Measurements from ENCODE around the gene CYB5A.

CYB5A gene

DNA sequence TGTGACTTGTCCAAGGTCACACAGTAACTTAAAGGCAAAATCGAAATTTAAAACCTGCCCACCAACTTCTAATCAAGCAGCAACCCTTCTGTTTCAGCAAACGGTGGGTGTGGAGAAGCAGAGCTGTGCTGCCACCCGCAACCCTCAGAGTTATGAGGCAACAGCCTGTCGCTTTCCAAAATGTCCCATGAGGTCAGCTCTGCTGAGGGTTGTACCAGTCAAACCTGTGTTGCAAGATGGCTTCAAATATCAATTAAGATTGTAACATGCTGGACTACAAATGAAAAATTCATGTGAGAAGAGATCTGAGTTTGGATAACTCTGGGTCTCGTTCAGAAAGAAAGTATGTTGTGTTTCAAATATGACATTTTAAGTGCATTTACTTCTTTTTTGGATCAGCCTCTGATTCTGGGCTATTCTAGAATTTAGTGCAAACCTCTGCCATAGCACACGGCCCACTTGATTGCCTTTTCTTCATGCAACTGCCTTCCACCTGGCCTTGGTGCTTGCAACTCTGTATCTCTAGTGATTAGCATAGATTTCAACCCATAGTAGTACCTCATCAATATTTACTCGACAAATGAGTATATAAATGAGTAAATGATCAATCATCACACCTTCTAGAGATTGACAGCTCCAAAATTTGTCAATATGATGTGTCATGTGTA lies 74.2 kb downstream of the CYB5A start:
- H3K9me3 ChIP-seq = no peaks in the 10 kb centered on the region
- DNase-seq = no peak
- no peak for TF ChIP-seq CTCF (IDR thresholded peaks at IDR 0.05; ENCODE audit: low read depth, low read length)
- H3K36me3 ChIP-seq = no peaks in the 10 kb centered on the region
- no peaks in the 10 kb centered on the region for H3K27me3 ChIP-seq
- no peaks in the 10 kb centered on the region for H3K4me1 ChIP-seq
- no peak overlapping the region for H3K4me3 ChIP-seq (ENCODE audit: low read depth, low read length)

DNA sequence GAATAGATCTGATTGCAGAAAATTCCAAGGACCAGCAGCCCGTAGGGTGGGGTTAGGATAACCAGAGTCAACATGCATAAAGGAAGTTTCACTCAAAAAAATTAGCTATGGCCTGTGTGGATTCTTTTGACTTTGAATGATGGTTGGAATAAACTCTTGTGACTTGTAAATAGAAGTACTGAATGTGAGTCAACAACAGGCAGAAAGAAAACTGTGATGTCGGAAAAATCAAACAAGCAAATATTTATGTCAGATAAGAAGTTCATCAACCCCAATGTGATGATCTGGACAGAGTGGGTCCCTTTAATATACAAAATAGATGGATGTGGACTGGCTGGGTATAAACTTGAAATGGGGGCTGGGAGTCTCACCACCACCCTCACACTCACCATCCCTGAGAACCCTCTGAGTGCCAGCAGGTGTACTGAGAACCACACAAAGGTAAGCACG lies 75.1 kb downstream of the CYB5A start:
- no peak overlapping the region for H3K4me3 ChIP-seq (ENCODE audit: low read depth, low read length)
- no peaks in the 10 kb centered on the region for H3K36me3 ChIP-seq
- no peaks in the 10 kb centered on the region for H3K9me3 ChIP-seq
- H3K27me3 ChIP-seq = no peaks in the 10 kb centered on the region
- no peak for DNase-seq
- no peak for TF ChIP-seq CTCF (IDR thresholded peaks at IDR 0.05; ENCODE audit: low read depth, low read length)
- no peaks in the 10 kb centered on the region for H3K4me1 ChIP-seq

- no peak overlapping the region for H3K4me3 ChIP-seq (ENCODE audit: low read depth, low read length)
- H3K9me3 ChIP-seq = no peaks in the 10 kb centered on the region
- H3K36me3 ChIP-seq = no peaks in the 10 kb centered on the region
- TF ChIP-seq CTCF (IDR thresholded peaks at IDR 0.05; ENCODE audit: low read depth, low read length) = no peak
- no peak for DNase-seq
- H3K4me1 ChIP-seq = no peaks in the 10 kb centered on the region
- H3K27me3 ChIP-seq = no peaks in the 10 kb centered on the region
These were observed 75.9 kb downstream of the CYB5A start for GRCh38 chr18:74215863-74216262.

- H3K9me3 ChIP-seq = no peaks in the 10 kb centered on the region
- H3K4me1 ChIP-seq = no peaks in the 10 kb centered on the region
- no peak for DNase-seq
- H3K27me3 ChIP-seq = no peaks in the 10 kb centered on the region
- no peaks in the 10 kb centered on the region for H3K36me3 ChIP-seq
- no peak overlapping the region for H3K4me3 ChIP-seq (ENCODE audit: low read depth, low read length)
- no peak for TF ChIP-seq CTCF (IDR thresholded peaks at IDR 0.05; ENCODE audit: low read depth, low read length)
These were observed 78.3 kb downstream of the CYB5A start for GRCh38 chr18:74213429-74213828.

- no peak for TF ChIP-seq CTCF (IDR thresholded peaks at IDR 0.05; ENCODE audit: low read depth, low read length)
- Histone ChIP-seq H3K4me1 (no peaks in the 10 kb centered on the region), H3K36me3 (no peaks in the 10 kb centered on the region), H3K27me3 (no peaks in the 10 kb centered on the region), H3K9me3 (no peaks in the 10 kb centered on the region), H3K4me3 (ENCODE audit: low read depth, low read length) (no peak overlapping the region)
- DNase-seq = no peak
These were observed 87.1 kb downstream of the CYB5A start for GRCh38 chr18:74204526-74205152.

DNA sequence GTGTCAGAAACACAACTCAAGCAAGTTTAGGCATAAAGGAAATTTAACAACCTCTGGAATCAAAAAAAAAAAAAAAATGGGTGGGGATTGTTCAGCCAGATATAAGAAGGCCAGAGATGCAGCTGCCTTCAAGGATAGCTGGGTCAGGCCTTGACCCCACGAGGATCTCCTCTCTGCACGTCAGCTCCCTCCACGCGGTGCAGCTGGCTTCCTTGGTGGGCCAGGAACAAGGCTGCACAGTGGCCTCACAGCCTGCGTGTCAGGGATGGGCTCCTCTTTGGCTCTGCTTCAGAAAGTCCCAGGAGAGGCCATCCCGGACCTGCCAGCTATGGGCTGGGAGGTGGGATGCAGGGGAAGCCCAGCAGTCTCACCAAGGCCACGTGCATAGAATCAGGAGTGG lies 88.0 kb downstream of the CYB5A start:
- no peaks in the 10 kb centered on the region for H3K27me3 ChIP-seq
- no peaks in the 10 kb centered on the region for H3K4me1 ChIP-seq
- no peaks in the 10 kb centered on the region for H3K9me3 ChIP-seq
- no peaks in the 10 kb centered on the region for H3K36me3 ChIP-seq
- H3K4me3 ChIP-seq (ENCODE audit: low read depth, low read length) = no peak overlapping the region
- no peak for DNase-seq
- TF ChIP-seq CTCF (IDR thresholded peaks at IDR 0.05; ENCODE audit: low read depth, low read length) = no peak
